Measurements from ENCODE around the gene CD244. TPM values are rescaled to one million over a fixed set of nuclear protein-coding genes. Genes with fewer than 3 reads are reported as not detected.
"Not testable (repeated sequence)": the region's sequence is repeated elsewhere in the genome, so short reads cannot be mapped to it uniquely, and the experiment has no call there.

Gene CD244
- total RNA-seq = 0.24 TPM
- long read RNA-seq = 0 reads

DNA sequence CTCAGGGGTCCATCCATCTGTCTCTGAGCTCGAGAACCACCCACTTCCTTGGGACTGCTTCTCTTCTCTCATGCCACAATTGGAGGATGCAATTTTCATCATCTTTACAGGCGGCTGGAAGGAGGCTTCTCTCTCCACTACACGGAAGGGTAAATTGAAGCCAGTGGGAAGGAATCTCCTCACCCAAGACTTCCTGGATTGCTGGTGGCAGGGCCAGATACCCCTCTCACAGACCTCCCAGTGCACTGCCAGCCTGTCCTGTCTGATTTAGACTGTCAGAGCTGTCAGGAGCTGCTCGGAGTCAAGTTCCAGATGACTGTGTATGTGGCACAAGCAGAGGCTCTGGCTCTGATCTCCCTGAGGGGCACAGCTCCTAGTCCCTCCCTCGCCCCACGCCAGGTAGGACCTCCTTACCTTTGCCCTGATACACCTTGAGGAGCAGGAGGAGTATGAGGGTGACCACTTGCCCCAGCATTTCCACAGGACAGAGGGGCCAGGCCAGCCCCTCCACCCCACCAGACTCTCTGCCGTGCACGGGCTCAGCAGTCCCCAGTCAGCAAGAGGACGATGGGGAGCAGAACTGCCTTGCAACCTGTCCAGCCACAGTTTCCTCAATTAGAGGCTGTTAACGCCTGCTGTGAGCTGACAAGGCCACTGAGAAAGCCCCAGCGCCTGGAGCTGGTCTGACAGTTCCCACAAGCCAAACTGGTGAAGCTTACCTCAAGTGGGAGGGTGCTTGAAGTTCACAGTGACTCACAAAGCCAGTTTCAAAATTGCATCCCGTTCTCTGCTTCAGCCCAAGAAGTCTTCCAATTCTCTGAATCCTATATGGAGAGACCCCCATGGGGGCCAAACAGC lies at the start of gene CD244:
TSS of gene CD244 (minus strand) at position 685 of the 858 bp plus-strand sequence. CDS start at position 475, 210 bp downstream.
- peak; percentile 79 for DNase-seq (ENCODE audit: low spot score)
- intact Hi-C loops (cut with DNase I) = no loop called here

GRCh38 chr1:160911925-160912324 lies 49.2 kb upstream of the CD244 start:
- DNase-seq (ENCODE audit: low spot score) = no peak

DNA sequence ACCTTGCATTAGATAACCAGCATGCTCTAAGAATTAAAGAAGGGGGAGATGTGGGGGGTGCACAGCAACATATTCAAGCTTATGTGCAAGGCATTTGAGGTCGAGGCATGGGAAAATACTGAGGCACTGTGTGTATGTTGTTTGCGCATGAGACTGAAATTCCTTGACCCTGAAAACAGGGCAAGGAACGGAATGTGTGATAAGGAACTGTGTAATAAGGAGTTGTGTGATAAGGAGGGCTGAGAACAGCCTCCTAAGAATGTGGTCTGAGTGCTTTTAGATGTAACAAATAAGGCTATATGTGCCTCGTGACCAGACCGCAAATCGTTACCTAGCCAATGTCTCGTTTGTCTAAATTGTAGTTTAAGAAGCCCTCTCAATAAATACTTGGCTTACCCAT lies 48.8 kb upstream of the CD244 start:
- DNase-seq (ENCODE audit: low spot score) = no peak
- intact Hi-C loops (cut with DNase I) = no loop called here

More at GRCh38 chr1:160911925-160912324, 49.2 kb upstream of the CD244 start:
- intact Hi-C loops (cut with DNase I) = no loop called here

GRCh38 chr1:160910170-160910750 lies 47.6 kb upstream of the CD244 start:
- no peak for DNase-seq (ENCODE audit: low spot score)
- intact Hi-C loops (cut with DNase I) = no loop called here

DNA sequence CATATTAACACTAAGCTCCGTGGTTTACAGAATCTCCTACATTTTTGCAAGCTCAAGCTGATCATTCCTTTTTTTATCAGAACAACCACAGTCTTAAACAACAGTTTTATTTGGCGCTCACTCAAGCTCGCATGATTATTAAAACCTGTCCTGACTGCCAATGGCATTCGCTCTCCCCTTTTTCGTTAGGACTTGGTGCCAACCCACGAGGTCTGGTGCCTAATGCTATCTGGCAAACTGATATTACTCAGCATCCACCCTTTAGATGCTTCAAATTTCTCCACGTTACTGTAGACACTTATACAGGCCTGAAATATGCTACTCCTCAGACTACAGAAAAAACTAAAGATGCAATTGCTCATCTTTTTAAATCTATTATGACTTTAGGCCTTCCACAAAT lies 45.3 kb upstream of the CD244 start:
- intact Hi-C loops (cut with DNase I) = no loop called here
- no peak for DNase-seq (ENCODE audit: low spot score)

DNA sequence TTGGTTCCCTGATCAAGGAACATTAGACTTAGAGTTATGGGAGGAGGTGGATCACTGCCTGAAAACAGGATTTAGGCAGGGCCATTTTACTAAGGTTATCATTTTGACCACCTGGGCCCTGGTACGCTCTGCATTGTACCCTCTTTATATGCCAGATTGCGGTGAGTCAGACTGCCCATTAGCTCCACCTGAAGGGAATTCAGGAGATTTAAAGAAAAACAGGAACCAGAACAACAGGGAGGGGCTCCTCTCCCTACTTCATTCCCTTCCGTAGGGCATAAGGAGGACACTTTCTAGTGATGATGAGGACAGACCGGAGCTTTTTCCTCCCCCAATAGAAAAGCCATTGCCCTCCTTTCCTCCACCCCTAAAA lies 42.9 kb upstream of the CD244 start:
- intact Hi-C loops (cut with DNase I) = no loop called here
- DNase-seq (ENCODE audit: low spot score) = no peak

DNA sequence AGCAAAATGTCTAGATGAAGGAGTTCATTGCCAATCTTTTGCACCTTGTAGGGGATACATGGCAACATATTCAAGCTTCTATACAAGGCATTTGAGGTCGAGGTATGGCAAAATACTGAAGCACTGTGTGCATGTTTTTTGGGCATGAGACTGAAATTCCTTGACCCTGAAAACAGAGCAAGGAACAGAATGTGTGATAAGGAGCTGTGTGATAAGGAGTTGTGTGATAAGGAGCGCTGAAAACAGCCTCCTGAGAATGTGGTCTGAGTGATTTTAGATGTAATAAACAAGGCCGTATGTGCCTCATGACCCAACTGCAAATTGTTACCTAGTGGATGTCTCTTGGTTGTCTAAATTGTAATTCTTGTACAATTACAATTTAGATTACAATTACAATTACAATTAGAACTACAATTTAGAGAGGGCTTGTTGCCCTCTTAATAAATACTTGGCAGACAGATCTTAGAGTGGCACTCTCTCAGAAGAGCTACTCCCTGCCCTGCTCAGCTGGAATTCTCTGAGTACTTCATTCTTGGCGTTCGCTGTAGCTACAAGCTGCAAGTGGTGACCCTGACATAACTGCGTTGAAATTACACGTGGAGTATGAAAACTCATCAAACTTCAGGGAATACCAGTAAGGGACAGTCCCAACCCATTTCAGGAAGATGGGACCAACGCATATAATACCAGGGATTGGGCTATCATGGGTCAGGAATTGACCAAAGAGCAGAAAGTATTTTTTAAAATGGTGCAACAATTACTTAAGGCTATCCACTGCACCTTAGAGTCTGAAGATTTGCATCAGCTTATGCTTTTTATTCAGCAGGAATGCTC lies 42.3 kb upstream of the CD244 start:
- intact Hi-C loops (cut with DNase I) = no loop called here
- DNase-seq (ENCODE audit: low spot score) = no peak

- intact Hi-C loops (cut with DNase I); DNase-seq (ENCODE audit: low spot score): not testable (repeated sequence)
Measured at GRCh38 chr1:160902251-160902650, 39.6 kb upstream of the CD244 start.

DNA sequence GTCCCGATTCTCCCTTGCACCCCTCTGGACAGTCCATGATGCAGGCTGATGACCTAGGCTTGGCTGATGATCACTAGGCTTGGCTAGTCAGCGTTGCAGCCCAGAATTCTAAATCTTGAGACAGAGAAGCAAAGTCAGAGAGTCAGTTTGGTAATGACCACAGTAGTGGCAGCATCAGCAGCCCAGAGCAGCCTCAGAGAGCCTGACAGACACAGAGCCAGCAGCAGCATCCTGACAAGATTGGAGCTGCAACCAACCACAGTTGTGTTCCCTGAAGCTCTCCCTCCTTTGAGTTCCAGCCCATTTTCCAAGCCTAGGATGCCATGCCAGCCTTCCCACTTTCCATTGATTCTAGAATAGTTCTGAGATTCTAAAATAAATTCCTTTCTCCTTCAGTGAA lies 39.1 kb upstream of the CD244 start:
- intact Hi-C loops (cut with DNase I) = no loop called here
- DNase-seq (ENCODE audit: low spot score) = no peak

DNA sequence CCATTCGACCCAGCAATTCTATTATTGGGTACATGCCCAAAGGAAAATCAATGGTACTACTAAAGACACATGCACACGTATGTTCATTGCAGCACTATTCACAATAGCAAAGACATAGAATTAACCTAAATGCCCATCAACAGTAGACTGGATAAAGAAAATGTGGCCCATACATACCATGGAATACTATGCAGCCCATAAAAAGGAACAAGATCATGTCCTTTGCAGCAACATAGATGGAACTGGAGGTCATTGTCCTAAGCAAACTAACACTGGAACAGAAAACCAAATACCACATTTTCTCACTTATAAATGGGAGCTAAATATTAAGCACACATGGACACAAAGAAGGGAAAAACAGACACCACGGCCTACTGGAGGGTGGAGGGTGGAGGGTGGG lies 38.0 kb upstream of the CD244 start:
- intact Hi-C loops (cut with DNase I); DNase-seq (ENCODE audit: low spot score): not testable (repeated sequence)

DNA sequence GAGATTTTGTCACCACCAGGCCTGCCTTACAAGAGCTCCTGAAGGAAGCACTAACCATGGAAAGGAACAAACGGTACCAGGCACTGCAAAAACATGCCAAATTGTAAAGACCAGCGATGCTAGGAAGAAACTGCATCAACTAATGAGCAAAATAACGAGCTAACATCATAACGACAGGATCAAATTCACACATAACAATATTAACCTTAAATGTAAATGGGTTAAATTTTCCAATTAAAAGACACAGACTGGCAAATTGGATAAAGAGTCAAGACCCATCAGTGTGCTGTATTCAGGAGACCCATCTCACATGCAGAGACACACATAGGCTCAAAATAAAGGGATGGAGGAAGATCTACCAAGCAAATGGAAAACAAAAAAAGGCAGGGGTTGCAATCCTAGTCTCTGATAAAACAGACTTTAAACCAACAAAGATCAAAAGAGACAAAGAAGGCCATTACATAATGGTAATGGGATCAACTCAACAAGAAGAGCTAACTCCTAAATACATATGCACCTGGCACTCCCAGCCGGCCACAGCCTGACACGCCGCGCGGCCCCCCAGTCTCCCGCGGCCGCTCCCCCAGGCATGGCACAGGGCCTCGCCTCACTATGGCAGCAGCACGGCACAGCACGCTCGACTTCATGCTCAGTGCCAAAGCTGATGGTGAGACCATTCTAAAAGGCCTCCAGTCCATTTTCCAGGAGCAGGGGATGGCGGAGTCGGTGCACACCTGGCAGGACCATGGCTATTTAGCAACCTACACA lies 31.9 kb upstream of the CD244 start:
- intact Hi-C loops (cut with DNase I); DNase-seq (ENCODE audit: low spot score): not testable (repeated sequence)

DNA sequence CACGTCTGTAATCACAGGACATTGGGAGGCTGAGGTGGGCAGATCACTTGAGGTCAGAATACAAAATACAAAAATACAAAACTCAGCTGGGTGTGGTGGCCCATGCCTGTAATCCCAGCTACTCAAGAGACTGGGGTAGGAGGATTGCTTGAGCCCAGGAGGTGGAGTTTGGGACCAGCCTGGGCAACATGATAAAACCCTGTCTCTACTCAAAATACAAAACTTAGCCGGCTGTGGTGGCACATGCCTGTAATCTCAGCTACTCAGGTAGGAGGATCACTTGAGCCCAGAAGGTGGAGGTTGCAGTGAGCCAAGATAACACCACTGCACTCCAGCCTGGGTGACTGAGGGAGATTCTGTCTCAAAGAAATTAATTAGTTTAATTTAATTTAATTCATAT lies 28.8 kb upstream of the CD244 start:
- DNase-seq (ENCODE audit: low spot score) = no peak
- intact Hi-C loops (cut with DNase I) = no loop called here

DNA sequence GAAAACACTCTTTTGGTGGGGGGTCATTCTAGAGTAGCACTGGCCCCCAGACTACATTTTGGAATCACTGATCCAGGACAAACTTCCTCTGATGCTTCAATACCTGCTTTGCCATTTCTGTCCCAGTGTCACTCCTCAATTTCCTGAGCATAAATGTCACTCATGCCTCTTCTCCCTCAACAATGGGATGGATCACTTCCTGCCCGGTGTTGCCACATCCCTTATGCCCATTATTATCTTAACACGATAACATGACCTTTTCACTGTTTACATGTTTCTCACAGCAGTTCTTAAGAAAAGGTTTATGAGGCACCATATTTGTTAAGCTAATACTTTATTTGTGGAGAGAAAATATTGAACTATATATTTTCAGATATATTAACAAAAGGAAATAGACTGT lies 26.2 kb upstream of the CD244 start:
- intact Hi-C loops (cut with DNase I) = no loop called here
- no peak for DNase-seq (ENCODE audit: low spot score)

GRCh38 chr1:160887071-160887470 lies 24.4 kb upstream of the CD244 start:
- no peak for DNase-seq (ENCODE audit: low spot score)
- intact Hi-C loops (cut with DNase I) = no loop called here

GRCh38 chr1:160885042-160885441 lies 22.4 kb upstream of the CD244 start, which contains the start of gene ITLN1:
Gene ITLN1, minus strand, starts transcription at chr1:160885180. Its CDS starts 303 bp downstream, at chr1:160884877.
- DNase-seq (ENCODE audit: low spot score) = no peak
- intact Hi-C loops (cut with DNase I) = no loop called here

DNA sequence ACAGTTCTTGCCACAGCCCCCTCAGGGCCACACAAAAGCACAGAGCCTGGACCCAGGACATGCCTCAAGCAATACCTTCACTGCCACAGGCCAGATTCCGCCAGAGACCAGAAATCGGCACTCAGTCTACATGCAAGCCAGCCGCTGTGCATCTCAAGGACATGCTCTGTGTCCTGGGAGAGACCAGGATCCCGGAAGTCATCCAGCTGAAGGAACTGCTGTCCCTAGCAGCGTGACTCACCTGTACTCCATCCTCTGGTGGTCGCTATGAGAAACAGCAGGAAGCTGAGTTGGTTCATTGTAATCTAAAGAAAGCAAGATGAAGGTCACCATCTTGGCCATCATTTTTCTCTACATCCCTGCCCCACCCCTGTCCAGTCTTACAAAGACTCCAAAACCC lies 21.9 kb upstream of the CD244 start:
- no peak for DNase-seq (ENCODE audit: low spot score)

GRCh38 chr1:160883581-160884513 lies 21.2 kb upstream of the CD244 start:
- no peak for DNase-seq (ENCODE audit: low spot score)
- intact Hi-C loops (cut with DNase I) = no loop called here

More for the DNA sequence above, 21.9 kb upstream of the CD244 start:
- intact Hi-C loops (cut with DNase I) = no loop called here

DNA sequence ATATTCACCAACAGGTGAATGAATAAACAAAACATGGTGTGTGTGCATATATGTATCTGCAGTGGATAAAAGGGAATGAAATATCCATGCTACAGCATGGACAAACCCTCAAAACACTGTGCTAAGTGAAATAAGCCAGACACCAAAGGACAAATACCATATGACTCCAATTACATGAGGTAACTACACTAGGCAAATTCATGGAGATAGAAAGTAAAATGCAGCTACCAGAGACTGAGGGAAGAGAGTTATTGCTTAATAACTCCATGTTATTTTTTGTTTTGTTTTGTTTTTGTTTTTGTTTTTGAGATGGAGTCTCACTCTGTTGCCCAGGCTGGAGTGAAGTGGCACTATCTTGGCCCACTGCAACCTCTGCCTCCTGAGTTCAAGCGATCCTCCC lies 19.9 kb upstream of the CD244 start:
- intact Hi-C loops (cut with DNase I) = no loop called here
- DNase-seq (ENCODE audit: low spot score) = no peak

Data from cardiac septum (tissue), 1 donor.